Measurements from ENCODE around the gene DOCK3.
"Not testable (repeated sequence)": the region's sequence is repeated elsewhere in the genome, so short reads cannot be mapped to it uniquely, and the experiment has no call there.

Gene DOCK3

GRCh38 chr3:50804376-50804775 lies 129.6 kb downstream of the DOCK3 start:
- DNase-seq (ENCODE audit: low spot score): not testable (repeated sequence)

GRCh38 chr3:50805321-50805720 lies 130.6 kb downstream of the DOCK3 start:
- DNase-seq (ENCODE audit: low spot score): no peak

- DNase-seq (ENCODE audit: low spot score): no peak
Observed at GRCh38 chr3:50806031-50806430, 131.3 kb downstream of the DOCK3 start.

GRCh38 chr3:50806806-50807205 lies 132.1 kb downstream of the DOCK3 start:
- DNase-seq (ENCODE audit: low spot score): no peak

GRCh38 chr3:50807266-50807665 lies 132.5 kb downstream of the DOCK3 start:
- DNase-seq (ENCODE audit: low spot score): no peak

- no peak for DNase-seq (ENCODE audit: low spot score)
Observed at GRCh38 chr3:50811893-50812292, 137.2 kb downstream of the DOCK3 start.

- no peak for DNase-seq (ENCODE audit: low spot score)
Observed at GRCh38 chr3:50815844-50816243, 141.1 kb downstream of the DOCK3 start.

GRCh38 chr3:50816894-50817293 lies 142.2 kb downstream of the DOCK3 start:
- no peak for DNase-seq (ENCODE audit: low spot score)

- DNase-seq (ENCODE audit: low spot score): no peak
Observed at GRCh38 chr3:50817756-50818529, 143.2 kb downstream of the DOCK3 start.

- no peak for DNase-seq (ENCODE audit: low spot score)
Observed at GRCh38 chr3:50819882-50820281, 145.2 kb downstream of the DOCK3 start.

- no peak for DNase-seq (ENCODE audit: low spot score)
Observed at GRCh38 chr3:50825841-50826240, 151.1 kb downstream of the DOCK3 start.

- DNase-seq (ENCODE audit: low spot score): no peak
Observed at GRCh38 chr3:50830451-50830850, 155.7 kb downstream of the DOCK3 start.

- DNase-seq (ENCODE audit: low spot score): not testable (repeated sequence)
Observed at GRCh38 chr3:50831009-50831408, 156.3 kb downstream of the DOCK3 start.

GRCh38 chr3:50840983-50841489 lies 166.3 kb downstream of the DOCK3 start:
- no peak for DNase-seq (ENCODE audit: low spot score)

GRCh38 chr3:50848308-50848707 lies 173.6 kb downstream of the DOCK3 start:
- no peak for DNase-seq (ENCODE audit: low spot score)

GRCh38 chr3:50850639-50851511 lies 176.1 kb downstream of the DOCK3 start:
- no peak for DNase-seq (ENCODE audit: low spot score)

GRCh38 chr3:50853936-50854335 lies 179.2 kb downstream of the DOCK3 start:
- DNase-seq (ENCODE audit: low spot score): no peak

- no peak for DNase-seq (ENCODE audit: low spot score)
Observed at GRCh38 chr3:50862221-50862620, 187.5 kb downstream of the DOCK3 start.

- no peak for DNase-seq (ENCODE audit: low spot score)
Observed at GRCh38 chr3:50873376-50874157, 198.8 kb downstream of the DOCK3 start.

- DNase-seq (ENCODE audit: low spot score): not testable (repeated sequence)
Observed at GRCh38 chr3:50874876-50875275, 200.1 kb downstream of the DOCK3 start.

GRCh38 chr3:50876947-50877346 lies 202.2 kb downstream of the DOCK3 start:
- DNase-seq (ENCODE audit: low spot score): no peak

GRCh38 chr3:50882733-50883132 lies 208.0 kb downstream of the DOCK3 start:
- not testable (repeated sequence) for DNase-seq (ENCODE audit: low spot score)

Measured in hematopoietic multipotent progenitor cell treated with erythropoietin and hydrocortisone succinate and interleukin-3 and kit ligand, for 17 days (in vitro differentiated cells).